ENCODE data around the gene TNRC6A.
"Not testable (repeated sequence)": the region's sequence is repeated elsewhere in the genome, so short reads cannot be mapped to it uniquely, and the experiment has no call there.

The TNRC6A gene

GRCh38 chr16:24730914-24731313 lies 1.5 kb downstream of the TNRC6A start:
- no peak for DNase-seq (ENCODE audit: low read depth in 1 of 2, low spot score in 1 of 2)
- in situ Hi-C loops (cut with HindIII; ENCODE audit: low pct_unique_long_range_greater_than_20kb, low sequenced_read_pairs) = no loop called here
- no peak for TF ChIP-seq JUND (IDR thresholded peaks at IDR 0.05; ENCODE audit: low read depth)

- DNase-seq (ENCODE audit: low read depth in 1 of 2, low spot score in 1 of 2) = no peak
- in situ Hi-C loops (cut with HindIII; ENCODE audit: low pct_unique_long_range_greater_than_20kb, low sequenced_read_pairs) = no loop called here
- TF ChIP-seq JUND (IDR thresholded peaks at IDR 0.05; ENCODE audit: low read depth) = no peak
Measured at GRCh38 chr16:24731722-24732419, 2.4 kb downstream of the TNRC6A start.

DNA sequence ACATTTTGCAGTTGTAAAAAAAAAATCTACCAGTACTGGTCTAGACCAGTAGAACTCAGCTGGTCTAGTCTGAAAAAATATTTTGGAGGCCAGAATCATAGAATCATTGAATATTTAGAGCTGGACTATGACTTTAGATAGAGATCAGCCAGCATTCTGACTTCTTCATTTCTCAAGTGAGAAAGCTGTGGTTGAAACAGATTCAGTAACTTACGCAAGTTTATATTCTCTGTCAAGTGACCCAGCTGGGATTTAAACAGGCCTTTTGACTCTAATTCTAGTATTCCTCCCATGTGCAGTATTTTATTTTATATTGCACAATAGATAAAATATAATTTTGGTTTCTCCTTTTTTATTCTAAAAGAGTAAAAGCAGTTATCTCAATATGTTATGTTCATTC lies 4.9 kb downstream of the TNRC6A start:
- no peak for TF ChIP-seq JUND (IDR thresholded peaks at IDR 0.05; ENCODE audit: low read depth)
- no peak for DNase-seq (ENCODE audit: low read depth in 1 of 2, low spot score in 1 of 2)
- in situ Hi-C loops (cut with HindIII; ENCODE audit: low pct_unique_long_range_greater_than_20kb, low sequenced_read_pairs) = no loop called here

DNA sequence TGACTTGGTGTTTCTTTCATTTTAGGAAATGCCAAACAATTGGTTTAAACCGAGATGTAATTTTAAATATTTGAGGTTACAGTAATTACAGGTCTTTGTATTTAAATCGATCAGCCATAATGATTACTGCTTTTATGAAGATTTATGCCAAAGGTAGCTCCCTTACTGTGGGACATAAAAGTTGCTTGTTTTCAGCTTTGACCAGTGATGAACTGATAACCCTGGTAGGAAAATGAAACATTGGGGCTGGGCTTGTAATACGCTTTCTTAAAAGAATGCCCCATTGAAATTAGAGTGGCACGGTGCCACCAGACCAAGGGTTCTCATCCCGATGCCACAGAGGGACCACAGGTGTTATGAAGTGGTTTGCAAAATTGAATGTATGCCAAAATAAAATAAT lies 7.3 kb downstream of the TNRC6A start:
- in situ Hi-C loops (cut with HindIII; ENCODE audit: low pct_unique_long_range_greater_than_20kb, low sequenced_read_pairs) = no loop called here

DNA sequence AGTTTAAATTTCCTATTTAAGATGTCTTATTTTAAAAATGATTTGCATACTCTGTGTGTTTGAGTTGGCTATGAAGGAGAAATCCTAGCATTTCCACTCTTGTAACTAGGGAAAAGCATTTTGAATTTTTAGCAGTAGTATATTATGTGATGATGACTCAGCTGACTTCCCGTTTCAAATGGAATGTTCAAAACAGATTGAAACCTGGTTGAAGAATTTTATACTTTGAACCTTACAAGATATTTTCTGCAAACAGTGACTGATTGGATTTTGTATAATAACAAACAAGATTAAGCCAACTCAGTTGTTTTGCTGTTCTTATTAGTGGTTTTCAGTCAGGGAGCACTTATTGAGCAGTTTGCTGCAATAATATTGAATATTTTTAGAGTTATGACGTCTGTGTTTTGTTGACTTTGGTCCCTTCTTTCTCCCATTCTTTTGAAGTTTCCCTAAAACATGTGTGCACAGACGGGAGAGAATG lies 8.0 kb downstream of the TNRC6A start:
- no peak for DNase-seq (ENCODE audit: low read depth in 1 of 2, low spot score in 1 of 2)
- in situ Hi-C loops (cut with HindIII; ENCODE audit: low pct_unique_long_range_greater_than_20kb, low sequenced_read_pairs) = no loop called here
- no peak for TF ChIP-seq JUND (IDR thresholded peaks at IDR 0.05; ENCODE audit: low read depth)

More for the DNA sequence above, 7.3 kb downstream of the TNRC6A start:
- TF ChIP-seq JUND (IDR thresholded peaks at IDR 0.05; ENCODE audit: low read depth) = no peak
- DNase-seq (ENCODE audit: low read depth in 1 of 2, low spot score in 1 of 2) = no peak

DNA sequence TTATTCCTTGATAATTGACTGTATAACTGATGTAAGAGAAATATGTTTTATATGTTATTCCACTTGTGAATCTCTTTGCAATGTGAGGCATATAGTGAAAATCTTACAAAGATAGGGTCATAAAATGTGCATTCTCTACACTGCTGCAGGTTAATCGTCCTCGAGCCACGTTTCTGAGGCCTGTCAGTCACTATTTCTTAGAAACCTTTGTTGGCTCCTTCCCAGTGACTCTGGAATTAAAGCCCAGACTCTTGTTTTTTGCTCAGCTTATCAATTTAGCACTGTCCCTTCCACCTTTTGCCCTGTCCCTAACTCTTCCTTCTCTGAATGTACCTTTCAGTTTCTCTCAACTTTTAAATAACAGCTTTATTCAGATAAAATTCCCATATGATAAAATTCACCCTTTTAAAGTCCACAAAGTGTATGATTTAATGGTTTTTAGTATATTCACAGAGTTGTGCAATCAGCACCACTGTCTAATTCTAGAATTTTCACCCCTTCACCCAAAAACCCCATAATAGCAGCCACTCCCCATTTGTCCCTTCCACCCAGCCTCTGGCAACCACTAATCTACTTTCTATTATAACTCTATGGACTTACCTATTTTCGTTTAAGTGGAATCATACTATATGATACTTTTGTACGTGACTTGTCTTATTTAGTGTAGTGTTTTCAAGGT lies 8.6 kb downstream of the TNRC6A start:
- in situ Hi-C loops (cut with HindIII; ENCODE audit: low pct_unique_long_range_greater_than_20kb, low sequenced_read_pairs) = no loop called here
- DNase-seq (ENCODE audit: low read depth in 1 of 2, low spot score in 1 of 2) = no peak
- no peak for TF ChIP-seq JUND (IDR thresholded peaks at IDR 0.05; ENCODE audit: low read depth)

- TF ChIP-seq JUND (IDR thresholded peaks at IDR 0.05; ENCODE audit: low read depth) = no peak
- no peak for DNase-seq (ENCODE audit: low read depth in 1 of 2, low spot score in 1 of 2)
- in situ Hi-C loops (cut with HindIII; ENCODE audit: low pct_unique_long_range_greater_than_20kb, low sequenced_read_pairs) = no loop called here
Measured at GRCh38 chr16:24738895-24739294, 9.4 kb downstream of the TNRC6A start.

DNA sequence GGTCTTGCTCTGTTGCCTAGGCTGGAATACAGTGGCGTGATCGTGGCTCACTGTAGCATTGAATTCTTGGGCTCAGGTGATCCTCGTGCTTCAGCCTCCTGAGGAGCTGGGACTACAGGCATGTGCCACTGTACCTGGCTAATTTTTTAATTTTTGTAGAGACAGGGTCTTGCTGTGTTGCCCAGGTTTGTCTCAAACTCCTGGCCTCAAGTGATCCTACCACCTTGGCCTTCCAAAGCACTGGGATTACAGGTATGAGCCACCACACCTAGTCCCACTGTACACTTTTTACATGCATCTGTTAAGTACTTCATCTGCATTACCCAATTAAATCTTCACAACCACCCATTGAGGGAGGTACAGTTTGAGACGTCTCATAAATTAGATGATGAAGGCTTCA lies 12.4 kb downstream of the TNRC6A start:
- no peak for TF ChIP-seq JUND (IDR thresholded peaks at IDR 0.05; ENCODE audit: low read depth)
- in situ Hi-C loops (cut with HindIII; ENCODE audit: low pct_unique_long_range_greater_than_20kb, low sequenced_read_pairs) = no loop called here
- DNase-seq (ENCODE audit: low read depth in 1 of 2, low spot score in 1 of 2) = no peak

DNA sequence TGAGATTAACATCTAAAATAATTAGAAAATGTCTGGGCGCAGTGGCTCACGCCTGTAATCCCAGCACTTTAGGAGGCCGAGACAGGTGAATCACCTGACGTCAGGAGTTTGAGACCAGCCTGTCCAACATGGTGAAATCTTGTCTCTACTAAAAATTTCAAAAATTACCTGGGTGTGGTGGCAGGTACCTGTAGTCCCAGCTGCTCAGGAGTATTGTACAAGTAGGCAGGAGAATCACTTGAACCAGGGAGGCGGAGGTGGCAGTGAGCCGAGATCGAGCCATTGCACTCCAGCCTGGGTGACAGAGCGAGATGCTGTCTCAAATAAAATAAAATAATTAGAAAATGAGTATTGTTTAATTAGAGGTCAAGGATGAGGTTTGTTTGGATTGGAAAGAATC lies 13.2 kb downstream of the TNRC6A start:
- in situ Hi-C loops (cut with HindIII; ENCODE audit: low pct_unique_long_range_greater_than_20kb, low sequenced_read_pairs); DNase-seq (ENCODE audit: low read depth in 1 of 2, low spot score in 1 of 2): not testable (repeated sequence)

DNA sequence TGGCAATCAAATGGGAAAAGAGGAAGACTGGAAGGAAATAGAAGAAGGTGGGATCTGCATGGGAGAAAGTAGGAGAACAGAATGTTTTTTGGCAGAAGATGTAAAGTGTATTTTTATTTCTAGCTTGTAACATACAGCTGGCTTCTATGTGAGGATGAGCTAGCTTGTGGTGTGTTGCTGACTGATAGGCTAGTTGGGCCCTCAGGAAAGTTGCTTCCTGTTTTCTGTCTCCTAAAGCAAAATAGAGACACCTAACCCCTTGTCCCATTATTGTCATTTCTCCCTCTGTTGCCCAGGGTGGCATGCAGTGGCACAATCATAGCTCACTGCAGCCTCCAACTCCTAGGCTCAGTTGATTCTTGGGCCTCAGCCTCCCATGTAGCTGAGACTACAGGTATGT lies 15.9 kb downstream of the TNRC6A start:
- DNase-seq (ENCODE audit: low read depth in 1 of 2, low spot score in 1 of 2) = no peak
- TF ChIP-seq JUND (IDR thresholded peaks at IDR 0.05; ENCODE audit: low read depth) = no peak
- in situ Hi-C loops (cut with HindIII; ENCODE audit: low pct_unique_long_range_greater_than_20kb, low sequenced_read_pairs) = no loop called here

- no peak for TF ChIP-seq JUND (IDR thresholded peaks at IDR 0.05; ENCODE audit: low read depth)
- no peak for DNase-seq (ENCODE audit: low read depth in 1 of 2, low spot score in 1 of 2)
- in situ Hi-C loops (cut with HindIII; ENCODE audit: low pct_unique_long_range_greater_than_20kb, low sequenced_read_pairs) = no loop called here
Measured at GRCh38 chr16:24745791-24746190, 16.3 kb downstream of the TNRC6A start.

DNA sequence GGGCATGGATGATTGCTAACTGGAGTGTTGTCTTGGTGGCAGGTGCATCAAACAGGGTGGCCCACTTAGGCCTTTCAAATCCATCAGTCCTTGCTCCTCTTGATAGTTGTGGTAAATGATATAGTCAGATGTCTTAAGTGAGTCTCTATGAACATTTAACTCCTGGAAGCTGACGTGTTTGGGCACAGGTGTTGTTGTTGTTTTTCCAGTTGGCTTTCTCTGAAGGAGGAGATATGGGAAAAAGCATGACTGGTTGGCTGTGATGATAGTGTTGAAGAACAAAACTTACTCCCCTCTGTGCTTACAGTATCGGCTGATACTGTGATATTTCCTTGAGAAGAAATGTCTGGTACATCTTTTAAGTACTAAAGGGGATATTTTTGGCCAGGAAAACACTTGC lies 18.0 kb downstream of the TNRC6A start:
- DNase-seq (ENCODE audit: low read depth in 1 of 2, low spot score in 1 of 2) = no peak
- in situ Hi-C loops (cut with HindIII; ENCODE audit: low pct_unique_long_range_greater_than_20kb, low sequenced_read_pairs) = no loop called here
- TF ChIP-seq JUND (IDR thresholded peaks at IDR 0.05; ENCODE audit: low read depth) = no peak

- TF ChIP-seq JUND (IDR thresholded peaks at IDR 0.05; ENCODE audit: low read depth) = no peak
- DNase-seq (ENCODE audit: low read depth in 1 of 2, low spot score in 1 of 2) = no peak
- in situ Hi-C loops (cut with HindIII; ENCODE audit: low pct_unique_long_range_greater_than_20kb, low sequenced_read_pairs) = no loop called here
Measured at GRCh38 chr16:24748242-24748641, 18.8 kb downstream of the TNRC6A start.

All from T47D (cell line).